ENCODE results near the gene ATF6. TPM values are rescaled to one million over a fixed set of nuclear protein-coding genes. Genes with fewer than 3 reads are reported as not detected.

The ATF6 gene
- total and polyA plus RNA-seq, 2 of the 4 experiments (the other 2 are of a cell fraction) = 12.2 to 17.6 TPM

GRCh38 chr1:161792740-161793139 is 26.6 kb downstream of the ATF6 start:
- Histone ChIP-seq H3K27ac (ENCODE audit: insufficient read depth, low read length) (no peak overlapping the region), H3K27me3 (ENCODE audit: control insufficient read depth, insufficient read depth, low read length) (no peaks in the 10 kb centered on the region), H4K20me1 (ENCODE audit: insufficient read depth, low read length) (no peaks in the 10 kb centered on the region), H3K4ac (ENCODE audit: low read depth, low read length) (no peak overlapping the region), H3K9ac (ENCODE audit: low read depth, low read length) (no peak overlapping the region), H3K9me3 (ENCODE audit: control insufficient read depth, insufficient read depth, low read length) (no peaks in the 10 kb centered on the region), H3K18ac (ENCODE audit: low read depth, low read length) (no peak overlapping the region), H3K56ac (ENCODE audit: extremely low read depth, insufficient read depth, low read length) (no peak overlapping the region), H4K91ac (ENCODE audit: insufficient read depth, low read depth, low read length) (no peak overlapping the region), H3K23ac (ENCODE audit: low read depth, low read length) (no peak overlapping the region), H3K79me1 (ENCODE audit: low read depth in 1 of 2, low read length in 2 of 2) (peaks cover 0 to 4% of the 10 kb centered on the region in 2 experiments; a peak in 1 of 4 replicates), H4K5ac (ENCODE audit: low read depth, low read length) (no peak overlapping the region), H2BK15ac (ENCODE audit: low read depth, low read length) (no peak overlapping the region), H3K4me3 (ENCODE audit: insufficient read depth, low read depth, low read length) (no peak overlapping the region), H2AFZ (replicated peaks; ENCODE audit: low read length, poor library complexity) (no peak overlapping the region), H3K9me1 (ENCODE audit: insufficient read depth, low read length) (no peaks in the 10 kb centered on the region), H2AK9ac (replicated peaks; ENCODE audit: low read depth, low read length, poor library complexity) (no peak overlapping the region), H3K4me2 (ENCODE audit: low read depth, low read length) (no peak overlapping the region), H2AK5ac (ENCODE audit: low read depth, low read length) (no peak overlapping the region), H2BK5ac (ENCODE audit: low read depth, low read length, poor library complexity, severe bottlenecking) (no peak overlapping the region), H3K14ac (replicated peaks; ENCODE audit: low read depth, low read length) (no peak overlapping the region), H2BK120ac (ENCODE audit: low read depth, low read length) (no peak overlapping the region), H4K8ac (ENCODE audit: low read depth in 2 of 2, low read length in 2 of 2) (no peak overlapping the region), H2BK20ac (ENCODE audit: low read depth, low read length) (no peak overlapping the region), H3K4me1 (ENCODE audit: control insufficient read depth, insufficient read depth, low read length) (peaks cover 4% of the 10 kb centered on the region; the same call in 1 of the 2 replicates), H3K36me3 (ENCODE audit: control insufficient read depth, insufficient read depth, low read length) (peaks cover 5% of the 10 kb centered on the region; the same call in 1 of the 2 replicates)
- CTCF ChIA-PET = interaction anchor here (0.6 to 4.1 kb wide), 22 partner anchors 9 to 256 kb away, joined by 3 to 76 read pairs (median 4); partner anchors contain the start of gene OLFML2B
- TF ChIP-seq RAD21 (IDR thresholded peaks at IDR 0.05; ENCODE audit: low read length) = peak; percentile 83
- TF ChIP-seq FOS (IDR thresholded peaks at IDR 0.05; ENCODE audit: low read depth, low read length) = peak; percentile 52; the same call in 1 of the 2 replicates
- peak; percentile 86 for TF ChIP-seq SMC3 (IDR thresholded peaks at IDR 0.05; ENCODE audit: low read depth, low read length)
- no peak for TF ChIP-seq USF2 (IDR thresholded peaks at IDR 0.05; ENCODE audit: low read depth, low read length)
- TF ChIP-seq, protein P1, sequence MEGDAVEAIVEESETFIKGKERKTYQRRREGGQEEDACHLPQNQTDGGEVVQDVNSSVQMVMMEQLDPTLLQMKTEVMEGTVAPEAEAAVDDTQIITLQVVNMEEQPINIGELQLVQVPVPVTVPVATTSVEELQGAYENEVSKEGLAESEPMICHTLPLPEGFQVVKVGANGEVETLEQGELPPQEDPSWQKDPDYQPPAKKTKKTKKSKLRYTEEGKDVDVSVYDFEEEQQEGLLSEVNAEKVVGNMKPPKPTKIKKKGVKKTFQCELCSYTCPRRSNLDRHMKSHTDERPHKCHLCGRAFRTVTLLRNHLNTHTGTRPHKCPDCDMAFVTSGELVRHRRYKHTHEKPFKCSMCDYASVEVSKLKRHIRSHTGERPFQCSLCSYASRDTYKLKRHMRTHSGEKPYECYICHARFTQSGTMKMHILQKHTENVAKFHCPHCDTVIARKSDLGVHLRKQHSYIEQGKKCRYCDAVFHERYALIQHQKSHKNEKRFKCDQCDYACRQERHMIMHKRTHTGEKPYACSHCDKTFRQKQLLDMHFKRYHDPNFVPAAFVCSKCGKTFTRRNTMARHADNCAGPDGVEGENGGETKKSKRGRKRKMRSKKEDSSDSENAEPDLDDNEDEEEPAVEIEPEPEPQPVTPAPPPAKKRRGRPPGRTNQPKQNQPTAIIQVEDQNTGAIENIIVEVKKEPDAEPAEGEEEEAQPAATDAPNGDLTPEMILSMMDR (conservative IDR thresholded peaks at IDR 0.05; ENCODE audit: low read depth, low read length) = peak; percentile 76
- no peak for TF ChIP-seq MXI1 (IDR thresholded peaks at IDR 0.05; ENCODE audit: borderline replicate concordance, low read depth, low read length)
- WGBS, 2 experiments (ENCODE audit: extremely low coverage in 2 of 2, insufficient read length in 1 of 2) = 0% methylated on average over 1 of the region's 3 CpGs; no CpG with 5 or more reads in 1 of the 2 experiments
- in situ Hi-C loops (cut with MboI; ENCODE audit: low sequenced_read_pairs) = loop anchor here (25.0 kb wide), 2 partner anchors 445 to 595 kb away; partner anchors contain the start of genes C1orf226 and SPATA46
- peak; percentile 93 for DNase-seq
- ATAC-seq (ENCODE audit: low read depth) = peak; percentile 92
- BruUV-seq (replicated peaks) = no TSS peak
- POLR2A ChIA-PET (ENCODE audit: unreplicated experiment) = interaction anchor here (0.9 kb wide), 1 partner anchor 244 kb away, joined by 3 read pairs; no protein-coding TSS in a partner anchor
- dilution Hi-C loops (cut with HindIII; ENCODE audit: low sequenced_read_pairs, unreplicated experiment) = no loop called here
- intact Hi-C loops (cut with micrococcal nuclease) = loop anchor here (1.0 to 10.0 kb wide), 6 partner anchors 70 to 602 kb away; no protein-coding TSS in a partner anchor
